ENCODE results near the gene EFCAB12.

The EFCAB12 gene

GRCh38 chr3:129419476-129419875 lies 9.0 kb downstream of the EFCAB12 start:
- no peak for DNase-seq (ENCODE audit: extremely low read depth, insufficient read length)
- no peaks in the 10 kb centered on the region for H3K27me3 ChIP-seq (replicated peaks; ENCODE audit: control insufficient read depth, insufficient read depth, low read length)
- TF ChIP-seq, protein P1, sequence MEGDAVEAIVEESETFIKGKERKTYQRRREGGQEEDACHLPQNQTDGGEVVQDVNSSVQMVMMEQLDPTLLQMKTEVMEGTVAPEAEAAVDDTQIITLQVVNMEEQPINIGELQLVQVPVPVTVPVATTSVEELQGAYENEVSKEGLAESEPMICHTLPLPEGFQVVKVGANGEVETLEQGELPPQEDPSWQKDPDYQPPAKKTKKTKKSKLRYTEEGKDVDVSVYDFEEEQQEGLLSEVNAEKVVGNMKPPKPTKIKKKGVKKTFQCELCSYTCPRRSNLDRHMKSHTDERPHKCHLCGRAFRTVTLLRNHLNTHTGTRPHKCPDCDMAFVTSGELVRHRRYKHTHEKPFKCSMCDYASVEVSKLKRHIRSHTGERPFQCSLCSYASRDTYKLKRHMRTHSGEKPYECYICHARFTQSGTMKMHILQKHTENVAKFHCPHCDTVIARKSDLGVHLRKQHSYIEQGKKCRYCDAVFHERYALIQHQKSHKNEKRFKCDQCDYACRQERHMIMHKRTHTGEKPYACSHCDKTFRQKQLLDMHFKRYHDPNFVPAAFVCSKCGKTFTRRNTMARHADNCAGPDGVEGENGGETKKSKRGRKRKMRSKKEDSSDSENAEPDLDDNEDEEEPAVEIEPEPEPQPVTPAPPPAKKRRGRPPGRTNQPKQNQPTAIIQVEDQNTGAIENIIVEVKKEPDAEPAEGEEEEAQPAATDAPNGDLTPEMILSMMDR (IDR thresholded peaks at IDR 0.05; ENCODE audit: insufficient read depth, low read length, poor library complexity, severe bottlenecking): no peak
- H3K4me3 ChIP-seq (replicated peaks; ENCODE audit: low read depth, low read length): no peak overlapping the region
- no peaks in the 10 kb centered on the region for H3K36me3 ChIP-seq (ENCODE audit: control insufficient read depth, insufficient read depth, low read length)

DNA sequence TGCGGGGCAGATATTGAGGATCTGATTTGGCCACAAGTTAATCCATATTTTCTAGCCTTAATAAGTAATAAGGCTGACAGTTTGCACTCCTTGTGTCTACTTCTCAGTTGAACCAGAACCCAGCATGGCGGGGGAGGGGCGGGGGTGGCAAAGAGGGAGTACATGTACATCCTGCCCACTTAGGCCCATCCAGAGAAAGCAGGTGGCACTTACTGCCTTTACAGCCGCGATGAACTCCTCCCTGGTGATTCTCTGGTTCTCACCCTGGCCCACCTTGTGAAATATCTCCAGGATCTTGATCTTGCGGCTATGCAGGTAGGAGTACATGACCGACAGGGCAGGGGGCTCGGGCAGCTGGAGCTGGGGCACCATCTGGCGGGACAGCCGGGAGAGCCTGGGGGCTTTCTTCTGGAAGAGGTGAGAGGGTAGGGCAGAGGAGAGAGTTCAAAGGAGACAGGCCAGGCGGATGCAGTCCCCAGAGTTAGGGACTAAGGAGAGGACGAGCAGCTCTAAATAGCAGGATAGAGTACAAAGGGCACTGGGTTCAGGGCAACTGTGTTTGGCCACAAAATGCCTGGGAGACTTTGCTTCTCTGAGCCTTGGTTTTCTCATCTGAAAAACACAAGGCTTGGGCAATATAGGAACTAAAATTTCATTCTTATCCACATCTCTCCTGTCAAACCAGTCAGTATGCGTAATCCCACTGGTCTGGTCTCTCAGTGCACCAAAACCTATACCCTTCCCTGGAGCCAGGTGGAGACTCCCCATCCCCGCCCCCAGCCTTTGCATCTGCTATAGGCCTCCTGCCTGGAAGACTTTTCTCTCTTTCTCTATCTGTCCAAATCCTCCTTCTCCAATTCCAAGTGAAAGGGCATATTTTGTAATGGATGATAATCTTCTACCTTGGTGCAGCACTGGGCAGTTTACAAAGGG lies 10.1 kb downstream of the EFCAB12 start:
- Histone ChIP-seq H3K4me3 (replicated peaks; ENCODE audit: low read depth, low read length) (no peak overlapping the region), H3K27me3 (replicated peaks; ENCODE audit: control insufficient read depth, insufficient read depth, low read length) (no peaks in the 10 kb centered on the region), H3K36me3 (ENCODE audit: control insufficient read depth, insufficient read depth, low read length) (no peaks in the 10 kb centered on the region)
- TF ChIP-seq, protein P1 (IDR thresholded peaks at IDR 0.05; ENCODE audit: insufficient read depth, low read length, poor library complexity, severe bottlenecking): no peak
- DNase-seq (ENCODE audit: extremely low read depth, insufficient read length): no peak

DNA sequence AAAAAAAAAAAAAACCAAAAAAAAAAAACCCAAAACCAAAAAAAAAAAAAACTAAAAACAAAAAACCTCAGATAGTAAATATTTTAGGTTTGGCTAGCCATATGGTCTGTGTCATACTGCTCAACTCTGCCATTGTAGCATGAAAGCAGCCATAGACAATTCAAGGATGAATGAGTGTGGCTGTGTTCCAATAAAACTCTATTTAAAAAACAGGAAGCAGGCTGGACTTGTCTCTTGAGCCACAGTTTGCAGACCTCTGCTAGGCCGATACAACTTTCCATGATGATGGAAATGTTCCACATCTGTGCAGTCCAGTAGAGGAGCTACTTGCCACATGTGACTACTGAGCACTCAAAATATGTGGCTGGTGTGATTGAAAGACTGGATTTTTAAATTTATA lies 11.1 kb downstream of the EFCAB12 start:
- no peaks in the 10 kb centered on the region for H3K27me3 ChIP-seq (replicated peaks; ENCODE audit: control insufficient read depth, insufficient read depth, low read length)
- no peak for DNase-seq (ENCODE audit: extremely low read depth, insufficient read length)
- no peaks in the 10 kb centered on the region for H3K36me3 ChIP-seq (ENCODE audit: control insufficient read depth, insufficient read depth, low read length)
- H3K4me3 ChIP-seq (replicated peaks; ENCODE audit: low read depth, low read length): no peak overlapping the region
- TF ChIP-seq, protein P1 (IDR thresholded peaks at IDR 0.05; ENCODE audit: insufficient read depth, low read length, poor library complexity, severe bottlenecking): no peak

DNA sequence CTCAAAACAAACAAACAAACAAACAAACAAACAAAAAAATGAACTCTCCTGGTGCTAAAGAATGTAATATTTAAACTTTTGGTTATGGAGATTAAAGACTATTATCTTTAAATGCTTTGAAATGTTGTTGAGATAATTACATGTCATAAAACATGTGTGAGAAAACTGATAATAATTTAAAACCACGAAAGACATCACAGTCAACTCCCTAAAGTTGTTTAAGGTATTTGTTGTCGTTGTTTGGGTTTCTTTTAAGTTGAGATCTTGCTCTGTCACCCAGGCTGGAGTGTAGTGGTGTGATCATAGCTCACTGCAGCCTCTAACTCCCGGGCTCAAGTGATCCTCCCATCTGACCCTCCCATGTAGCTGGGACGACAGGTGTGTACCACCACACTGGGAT lies 12.0 kb downstream of the EFCAB12 start:
- TF ChIP-seq, protein P1 (IDR thresholded peaks at IDR 0.05; ENCODE audit: insufficient read depth, low read length, poor library complexity, severe bottlenecking): no peak
- Histone ChIP-seq H3K36me3 (ENCODE audit: control insufficient read depth, insufficient read depth, low read length) (no peaks in the 10 kb centered on the region), H3K27me3 (replicated peaks; ENCODE audit: control insufficient read depth, insufficient read depth, low read length) (no peaks in the 10 kb centered on the region), H3K4me3 (replicated peaks; ENCODE audit: low read depth, low read length) (no peak overlapping the region)
- no peak for DNase-seq (ENCODE audit: extremely low read depth, insufficient read length)

GRCh38 chr3:129415830-129416229 lies 12.6 kb downstream of the EFCAB12 start:
- TF ChIP-seq, protein P1 (IDR thresholded peaks at IDR 0.05; ENCODE audit: insufficient read depth, low read length, poor library complexity, severe bottlenecking): no peak
- no peak for DNase-seq (ENCODE audit: extremely low read depth, insufficient read length)
- H3K36me3 ChIP-seq (ENCODE audit: control insufficient read depth, insufficient read depth, low read length): no peaks in the 10 kb centered on the region
- no peak overlapping the region for H3K4me3 ChIP-seq (replicated peaks; ENCODE audit: low read depth, low read length)
- no peaks in the 10 kb centered on the region for H3K27me3 ChIP-seq (replicated peaks; ENCODE audit: control insufficient read depth, insufficient read depth, low read length)
